Activated T-helper 2 cell treated with anti-CD3 and anti-CD28 coated beads, Interferon-gamma antibody, Interleukin-2, Interleukin-4, amounts not matched to agents 10 μg/mL and 5 μg/mL and 100 μg/mL, durations not matched to agents 14 hours and 24 hours and 36 hours (primary cell): ENCODE data around the gene AFF3. TPM values are rescaled to one million over a fixed set of nuclear protein-coding genes. Genes with fewer than 3 reads are reported as not detected.

Experiments
- DNase-seq: peaks from one replicate; pipeline ENCODE4 v3.0.0; 2021; ENCODE audit warnings: low spot score
- H3K27ac Mint-ChIP-seq: one replicate; pipeline ENCODE4 v1.8.0; 2021; ENCODE audit warnings: mixed read lengths
- H3K27me3 Mint-ChIP-seq: one replicate; pipeline ENCODE4 v1.8.0; 2021; ENCODE audit warnings: low read depth, mixed read lengths
- H3K36me3 Mint-ChIP-seq: one replicate; pipeline ENCODE4 v1.8.0; 2021; ENCODE audit warnings: low read depth, mixed read lengths
- H3K4me1 Mint-ChIP-seq: one replicate; pipeline ENCODE4 v1.8.0; 2021; ENCODE audit warnings: low read depth, mixed read lengths
- H3K4me3 Mint-ChIP-seq: one replicate; pipeline ENCODE4 v1.8.0; 2021; ENCODE audit warnings: low read depth, mild to moderate bottlenecking, moderate library complexity, mixed read lengths
- H3K9me3 Mint-ChIP-seq: one replicate; pipeline ENCODE4 v1.8.0; 2021; ENCODE audit warnings: mixed read lengths
- intact Hi-C: fragments of 100-400 bp; cut with micrococcal nuclease; formaldehyde crosslinking; loops from one replicate; pipeline ENCODE4 v1.15.1; 2023
- total RNA-seq: library from RNA; stranded (reverse); gene quantifications from 2 replicates; pipeline ENCODE4 v1.2.3, GENCODE V29; 2022

AFF3 gene
- total RNA-seq, 1 donor from 2014 or later: 1.4 TPM

GRCh38 chr2:99725820-99726219, 416.6 kb downstream of the AFF3 start:
- no peaks in the 10 kb centered on the region for H3K4me1 Mint-ChIP-seq
- no peaks in the 10 kb centered on the region for H3K36me3 Mint-ChIP-seq
- H3K4me3 Mint-ChIP-seq: no peak overlapping the region
- intact Hi-C loops: no loop called here
- no peak for DNase-seq
- H3K27ac Mint-ChIP-seq: no peak overlapping the region
- H3K9me3 Mint-ChIP-seq: peaks cover 5% of the 10 kb centered on the region
- peaks cover 3% of the 10 kb centered on the region for H3K27me3 Mint-ChIP-seq

- intact Hi-C loops: no loop called here
- Mint-ChIP-seq H3K27ac (no peak overlapping the region), H3K4me1 (no peaks in the 10 kb centered on the region), H3K36me3 (no peaks in the 10 kb centered on the region), H3K9me3 (peaks cover 5% of the 10 kb centered on the region), H3K27me3 (peaks cover 3% of the 10 kb centered on the region), H3K4me3 (no peak overlapping the region)
- no peak for DNase-seq
These were observed 419.9 kb downstream of the AFF3 start for GRCh38 chr2:99722476-99722875.

- no peaks in the 10 kb centered on the region for H3K4me1 Mint-ChIP-seq
- H3K9me3 Mint-ChIP-seq: peaks cover 5% of the 10 kb centered on the region
- peaks cover 3% of the 10 kb centered on the region for H3K27me3 Mint-ChIP-seq
- no peak overlapping the region for H3K4me3 Mint-ChIP-seq
- intact Hi-C loops: no loop called here
- no peak for DNase-seq
- H3K36me3 Mint-ChIP-seq: no peaks in the 10 kb centered on the region
- H3K27ac Mint-ChIP-seq: no peak overlapping the region
These were observed 423.3 kb downstream of the AFF3 start for GRCh38 chr2:99719102-99719501.

- Mint-ChIP-seq H3K27ac (no peak overlapping the region), H3K27me3 (no peaks in the 10 kb centered on the region), H3K4me1 (no peaks in the 10 kb centered on the region), H3K36me3 (no peaks in the 10 kb centered on the region), H3K9me3 (no peaks in the 10 kb centered on the region), H3K4me3 (no peak overlapping the region)
- intact Hi-C loops: no loop called here
- no peak for DNase-seq
These were observed 426.4 kb downstream of the AFF3 start for GRCh38 chr2:99715956-99716355.

GRCh38 chr2:99714349-99714748, 428.0 kb downstream of the AFF3 start:
- Mint-ChIP-seq H3K4me1 (no peaks in the 10 kb centered on the region), H3K4me3 (no peak overlapping the region), H3K9me3 (no peaks in the 10 kb centered on the region), H3K36me3 (no peaks in the 10 kb centered on the region), H3K27me3 (no peaks in the 10 kb centered on the region), H3K27ac (no peak overlapping the region)
- no peak for DNase-seq
- intact Hi-C loops: no loop called here

GRCh38 chr2:99711144-99711543, 431.2 kb downstream of the AFF3 start:
- Mint-ChIP-seq H3K27me3 (peaks cover 2% of the 10 kb centered on the region), H3K36me3 (no peaks in the 10 kb centered on the region), H3K4me1 (no peaks in the 10 kb centered on the region), H3K9me3 (no peaks in the 10 kb centered on the region), H3K27ac (no peak overlapping the region), H3K4me3 (no peak overlapping the region)
- intact Hi-C loops: no loop called here
- no peak for DNase-seq

- Mint-ChIP-seq H3K4me1 (no peaks in the 10 kb centered on the region), H3K27me3 (peaks cover 2% of the 10 kb centered on the region), H3K9me3 (no peaks in the 10 kb centered on the region), H3K27ac (no peak overlapping the region), H3K36me3 (no peaks in the 10 kb centered on the region), H3K4me3 (no peak overlapping the region)
- DNase-seq: no peak
- intact Hi-C loops: no loop called here
These were observed 431.7 kb downstream of the AFF3 start for GRCh38 chr2:99710721-99711120.

GRCh38 chr2:99709229-99709628, 433.2 kb downstream of the AFF3 start:
- no peaks in the 10 kb centered on the region for H3K9me3 Mint-ChIP-seq
- no peak overlapping the region for H3K4me3 Mint-ChIP-seq
- intact Hi-C loops: no loop called here
- DNase-seq: no peak
- H3K36me3 Mint-ChIP-seq: no peaks in the 10 kb centered on the region
- no peak overlapping the region for H3K27ac Mint-ChIP-seq
- H3K4me1 Mint-ChIP-seq: no peaks in the 10 kb centered on the region
- H3K27me3 Mint-ChIP-seq: peaks cover 2% of the 10 kb centered on the region

GRCh38 chr2:99708231-99708630, 434.2 kb downstream of the AFF3 start:
- Mint-ChIP-seq H3K27me3 (peaks cover 2% of the 10 kb centered on the region), H3K4me1 (no peaks in the 10 kb centered on the region), H3K4me3 (no peak overlapping the region), H3K36me3 (no peaks in the 10 kb centered on the region), H3K27ac (no peak overlapping the region), H3K9me3 (no peaks in the 10 kb centered on the region)
- DNase-seq: no peak
- intact Hi-C loops: no loop called here

- Mint-ChIP-seq H3K9me3 (no peaks in the 10 kb centered on the region), H3K36me3 (no peaks in the 10 kb centered on the region), H3K27ac (no peak overlapping the region), H3K4me3 (no peak overlapping the region), H3K27me3 (peaks cover 2% of the 10 kb centered on the region), H3K4me1 (no peaks in the 10 kb centered on the region)
- no peak for DNase-seq
- intact Hi-C loops: no loop called here
These were observed 434.8 kb downstream of the AFF3 start for GRCh38 chr2:99707592-99707991.

GRCh38 chr2:99706735-99707134, 435.7 kb downstream of the AFF3 start:
- Mint-ChIP-seq H3K4me3 (no peak overlapping the region), H3K27ac (no peak overlapping the region), H3K27me3 (peaks cover 2% of the 10 kb centered on the region), H3K9me3 (no peaks in the 10 kb centered on the region), H3K36me3 (no peaks in the 10 kb centered on the region), H3K4me1 (peaks cover under 1% of the 10 kb centered on the region)
- no peak for DNase-seq
- intact Hi-C loops: no loop called here

GRCh38 chr2:99701503-99701902, 440.9 kb downstream of the AFF3 start:
- Mint-ChIP-seq H3K27ac (no peak overlapping the region), H3K4me1 (peaks cover 1% of the 10 kb centered on the region), H3K36me3 (no peaks in the 10 kb centered on the region), H3K4me3 (no peak overlapping the region), H3K27me3 (peaks cover 2% of the 10 kb centered on the region), H3K9me3 (no peaks in the 10 kb centered on the region)
- no peak for DNase-seq
- intact Hi-C loops: no loop called here

GRCh38 chr2:99700482-99701398, 441.6 kb downstream of the AFF3 start:
- Mint-ChIP-seq H3K4me3 (no peak overlapping the region), H3K27ac (no peak overlapping the region), H3K9me3 (no peaks in the 10 kb centered on the region), H3K36me3 (no peaks in the 10 kb centered on the region), H3K27me3 (peaks cover 2% of the 10 kb centered on the region), H3K4me1 (peaks cover 1% of the 10 kb centered on the region)
- DNase-seq: no peak
- intact Hi-C loops: no loop called here
